Erythroblast (primary cell): ENCODE data around the gene CZIB.

Source experiments
- GATA1 ChIP-seq: IDR thresholded peaks from 2 replicates; pipeline ENCODE4 v1.6.1; 2011; ENCODE audit warnings: low read depth, mild to moderate bottlenecking, control low read depth, low read length, moderate library complexity
- POLR2A ChIP-seq: IDR thresholded peaks from 2 replicates; pipeline ENCODE4 v1.6.1; 2011; ENCODE audit warnings: mild to moderate bottlenecking, low read length

GRCh38 chr1:53182716-53183094 is 37.7 kb downstream of the CZIB start:
- TF ChIP-seq POLR2A (no peak), GATA1 (no peak)
